Prostate gland (tissue), 2 donors: ENCODE data around the gene STAC2.

ENCODE experiments used
- POLR2A ChIP-seq: fragments of 450-650 bp; IDR thresholded peaks from one replicate; pipeline ENCODE4 v1.6.1; 2016; ENCODE audit warnings: antibody characterized with exemption, mild to moderate bottlenecking
- TF ChIP-seq, protein P1 (sequence below), 4 experiments: fragments of 200-600 bp in 2 of 4; fragments of 450-650 bp in 2 of 4; sonication (generic) in 2 of 4; IDR thresholded peaks; 1 replicate in 3 of 4; 2 replicates in 1 of 4; pipeline ENCODE4 v1.5.1; 2016 to 2019; ENCODE audit warnings: antibody characterized with exemption in 4 of 4, mild to moderate bottlenecking in 2 of 4, moderate library complexity in 2 of 4

DNA sequence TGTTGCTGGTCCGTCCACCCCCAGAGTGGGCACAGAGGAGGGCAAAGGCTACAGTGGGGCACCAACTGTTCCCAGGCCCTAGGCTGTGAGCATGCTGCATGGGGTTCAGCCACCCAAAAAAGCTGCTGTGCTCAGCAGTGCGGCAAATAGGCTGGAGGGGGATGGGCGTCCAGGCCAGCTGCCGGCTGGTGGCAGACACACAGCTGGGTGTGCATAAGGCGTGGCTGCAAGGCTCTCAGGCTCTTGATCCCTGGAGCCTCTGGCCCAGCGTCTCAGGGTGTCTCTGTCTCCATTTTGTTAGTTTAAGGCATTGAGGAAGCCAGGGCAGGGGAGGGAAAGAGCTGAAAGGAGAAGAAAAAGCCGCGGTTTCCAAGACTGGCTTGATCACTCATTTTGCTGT, 16.9 kb downstream of the STAC2 start:
- no peak for TF ChIP-seq POLR2A
- TF ChIP-seq, protein P1, sequence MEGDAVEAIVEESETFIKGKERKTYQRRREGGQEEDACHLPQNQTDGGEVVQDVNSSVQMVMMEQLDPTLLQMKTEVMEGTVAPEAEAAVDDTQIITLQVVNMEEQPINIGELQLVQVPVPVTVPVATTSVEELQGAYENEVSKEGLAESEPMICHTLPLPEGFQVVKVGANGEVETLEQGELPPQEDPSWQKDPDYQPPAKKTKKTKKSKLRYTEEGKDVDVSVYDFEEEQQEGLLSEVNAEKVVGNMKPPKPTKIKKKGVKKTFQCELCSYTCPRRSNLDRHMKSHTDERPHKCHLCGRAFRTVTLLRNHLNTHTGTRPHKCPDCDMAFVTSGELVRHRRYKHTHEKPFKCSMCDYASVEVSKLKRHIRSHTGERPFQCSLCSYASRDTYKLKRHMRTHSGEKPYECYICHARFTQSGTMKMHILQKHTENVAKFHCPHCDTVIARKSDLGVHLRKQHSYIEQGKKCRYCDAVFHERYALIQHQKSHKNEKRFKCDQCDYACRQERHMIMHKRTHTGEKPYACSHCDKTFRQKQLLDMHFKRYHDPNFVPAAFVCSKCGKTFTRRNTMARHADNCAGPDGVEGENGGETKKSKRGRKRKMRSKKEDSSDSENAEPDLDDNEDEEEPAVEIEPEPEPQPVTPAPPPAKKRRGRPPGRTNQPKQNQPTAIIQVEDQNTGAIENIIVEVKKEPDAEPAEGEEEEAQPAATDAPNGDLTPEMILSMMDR (IDR thresholded peaks at IDR 0.05), result no peak
